Right kidney (tissue), 1 donor: ENCODE results near the gene COL16A1.

Experiments used
- DNase-seq: peaks from one replicate; pipeline ENCODE4 v3.0.0-alpha.2; 2016

The COL16A1 gene

DNA sequence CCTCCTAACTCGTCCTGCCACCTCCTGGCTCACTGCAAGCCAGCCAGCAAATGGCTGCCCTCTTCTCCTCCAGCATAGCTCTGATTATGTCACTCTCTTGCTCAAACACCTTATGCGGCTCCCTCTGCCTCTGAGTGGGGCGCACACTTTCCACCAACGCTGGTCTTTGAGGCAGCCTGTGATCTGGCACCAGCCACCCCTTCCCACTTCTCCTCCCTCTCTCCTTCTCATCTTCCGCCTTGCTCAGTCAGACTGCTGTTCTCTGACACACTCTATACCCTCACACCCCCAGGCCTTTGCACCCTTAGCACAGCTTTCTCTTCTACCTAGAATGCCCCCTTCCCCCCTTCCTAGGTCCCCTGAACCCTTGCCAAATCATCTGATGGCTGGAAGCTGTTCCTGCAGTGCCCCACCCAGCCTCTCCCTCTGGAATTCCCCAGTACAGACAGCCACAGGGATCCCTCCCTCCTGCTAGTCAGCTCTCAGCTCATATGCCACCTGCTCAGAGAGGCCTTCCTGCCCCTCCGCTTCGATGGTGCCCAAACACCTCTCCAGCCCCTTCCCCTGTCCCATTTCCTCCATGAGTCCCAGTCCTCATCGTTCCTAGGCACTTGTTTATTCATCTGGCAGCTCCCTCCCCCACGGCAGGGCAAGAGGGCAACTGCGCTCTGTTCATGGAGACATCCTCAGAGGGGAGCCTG, 37.4 kb downstream of the COL16A1 start:
- no peak for DNase-seq

GRCh38 chr1:31665234-31665878, 38.5 kb downstream of the COL16A1 start:
- DNase-seq, result no peak

DNA sequence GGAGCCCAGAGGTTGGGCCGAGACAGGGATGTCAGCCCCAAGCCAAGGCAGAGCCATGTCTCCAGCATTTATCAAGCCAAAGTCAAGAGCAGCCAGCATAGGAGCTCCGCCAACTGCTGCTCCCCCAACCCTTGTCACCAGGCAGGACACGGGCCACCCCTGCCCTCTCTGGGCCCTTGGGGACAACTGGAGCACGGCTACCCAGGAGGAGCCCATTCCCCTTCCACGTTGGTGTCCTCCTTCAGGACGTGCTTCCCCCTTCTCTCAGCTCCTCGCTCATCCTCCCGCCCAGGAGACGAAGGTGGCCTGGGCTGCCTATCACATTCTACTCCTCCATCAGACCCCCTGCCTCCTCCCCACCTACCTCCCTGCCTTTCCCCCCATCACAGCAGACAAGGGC, 39.3 kb downstream of the COL16A1 start:
- DNase-seq, result no peak

DNA sequence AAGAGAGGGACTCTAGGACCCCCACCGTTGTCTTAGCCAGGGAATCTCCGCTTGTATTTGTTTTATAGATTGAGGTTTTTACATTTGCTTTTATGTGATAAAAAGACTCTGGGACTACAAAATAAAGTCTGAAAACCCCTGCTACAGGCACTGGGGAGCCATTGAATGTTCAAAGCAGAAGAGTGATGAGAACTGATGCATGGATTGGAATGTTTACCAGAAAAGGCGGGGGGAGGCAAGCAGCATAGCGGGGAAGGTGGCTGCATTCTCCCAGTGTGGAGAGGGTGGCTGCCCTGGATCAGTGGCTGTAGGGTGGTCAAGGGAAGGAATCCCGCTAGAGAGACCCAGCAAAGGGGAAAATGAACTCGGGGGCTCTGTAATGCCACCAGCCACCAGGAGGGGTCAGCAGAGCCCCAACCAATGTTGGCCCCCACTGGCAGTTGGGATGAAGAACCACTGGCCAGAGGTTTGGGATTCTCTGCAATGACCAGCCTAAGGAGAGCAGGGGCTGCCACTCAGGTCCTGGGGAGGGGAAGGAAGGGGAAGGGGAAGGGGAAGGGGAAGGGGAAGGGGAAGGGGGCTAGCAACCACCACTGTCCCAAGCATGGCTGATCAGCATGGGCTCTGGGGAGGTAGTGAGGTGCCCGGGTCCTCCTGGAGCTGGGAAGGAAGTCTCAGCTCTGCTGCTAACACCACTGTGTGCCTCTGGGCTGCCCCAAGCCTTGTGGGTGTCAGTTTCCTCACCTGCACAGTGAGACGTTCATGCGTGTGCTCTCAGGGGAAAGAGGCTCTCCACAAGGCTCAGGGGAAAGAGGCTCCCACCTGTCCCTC, 40.0 kb downstream of the COL16A1 start:
- no peak for DNase-seq

DNA sequence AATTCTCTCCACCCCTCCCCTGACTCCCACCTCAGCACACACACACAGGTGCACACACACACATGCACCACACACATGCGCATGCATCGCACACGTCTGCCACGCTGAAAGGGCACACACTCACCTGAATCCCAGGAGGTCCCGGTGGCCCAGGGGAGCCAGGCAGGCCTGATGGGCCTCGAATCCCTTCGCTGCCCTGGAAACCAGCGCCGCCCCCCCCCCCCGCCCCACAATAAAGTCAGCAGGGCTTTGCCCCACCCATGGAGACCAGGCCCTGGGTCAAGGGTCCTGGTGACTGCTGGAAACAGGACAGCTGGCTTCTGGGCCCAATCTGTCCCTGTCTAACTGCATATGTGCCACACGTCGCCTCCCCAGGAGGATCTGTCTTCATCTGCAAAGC, 41.4 kb downstream of the COL16A1 start:
- no peak for DNase-seq

GRCh38 chr1:31661856-31662255, 42.0 kb downstream of the COL16A1 start:
- DNase-seq, result no peak

- no peak for DNase-seq
Observed at GRCh38 chr1:31660871-31661455, 42.9 kb downstream of the COL16A1 start.

- no peak for DNase-seq
Observed at GRCh38 chr1:31659889-31660288, 43.9 kb downstream of the COL16A1 start.

GRCh38 chr1:31658721-31659120, 45.1 kb downstream of the COL16A1 start:
- no peak for DNase-seq

DNA sequence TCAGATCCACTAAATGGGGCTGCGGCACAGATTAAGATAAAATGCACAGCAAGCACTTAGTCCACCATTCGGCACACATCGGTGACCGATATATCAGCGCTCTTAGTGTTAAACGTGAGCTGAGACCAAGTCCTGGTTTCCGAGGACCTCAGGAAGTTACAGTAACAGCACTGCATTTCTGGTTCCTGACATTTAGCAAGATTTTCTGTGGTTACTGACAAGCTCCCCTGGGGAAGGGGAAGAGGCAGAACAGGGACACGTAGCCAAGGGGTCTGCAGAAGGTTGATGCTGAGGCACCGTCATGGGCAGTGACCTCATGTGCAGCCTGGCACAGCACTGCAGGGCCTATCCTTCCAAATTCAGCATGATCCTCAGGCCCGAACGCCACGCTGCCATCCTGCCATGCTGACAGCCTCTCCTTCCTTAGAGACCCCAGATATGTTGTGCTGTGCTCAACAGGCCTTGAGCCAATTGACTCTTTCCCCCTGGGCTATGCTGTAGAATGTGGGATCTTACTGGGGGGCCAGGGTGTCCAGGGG, 45.8 kb downstream of the COL16A1 start:
- no peak for DNase-seq

- DNase-seq, result no peak
Observed at GRCh38 chr1:31657020-31657804, 46.6 kb downstream of the COL16A1 start.

DNA sequence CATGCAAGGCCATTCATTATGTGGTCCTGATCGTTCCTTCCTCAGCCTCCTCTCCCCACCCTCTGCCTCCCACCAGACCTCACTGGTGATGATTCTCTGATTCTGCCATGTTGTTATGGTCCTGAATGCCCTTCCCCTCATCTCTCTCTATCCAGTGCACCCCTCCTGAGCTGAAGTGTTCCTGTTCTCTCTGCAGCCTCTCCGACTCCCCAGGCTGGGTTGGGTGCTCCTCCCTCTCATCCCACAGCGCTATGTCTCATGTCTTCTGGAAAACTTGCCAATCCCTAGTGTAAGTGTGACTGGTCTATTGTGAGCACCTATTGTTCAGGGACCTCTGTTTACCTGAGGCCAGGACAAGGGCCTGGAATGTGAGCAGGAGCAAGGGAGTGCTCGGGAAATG, 48.1 kb downstream of the COL16A1 start:
- no peak for DNase-seq

DNA sequence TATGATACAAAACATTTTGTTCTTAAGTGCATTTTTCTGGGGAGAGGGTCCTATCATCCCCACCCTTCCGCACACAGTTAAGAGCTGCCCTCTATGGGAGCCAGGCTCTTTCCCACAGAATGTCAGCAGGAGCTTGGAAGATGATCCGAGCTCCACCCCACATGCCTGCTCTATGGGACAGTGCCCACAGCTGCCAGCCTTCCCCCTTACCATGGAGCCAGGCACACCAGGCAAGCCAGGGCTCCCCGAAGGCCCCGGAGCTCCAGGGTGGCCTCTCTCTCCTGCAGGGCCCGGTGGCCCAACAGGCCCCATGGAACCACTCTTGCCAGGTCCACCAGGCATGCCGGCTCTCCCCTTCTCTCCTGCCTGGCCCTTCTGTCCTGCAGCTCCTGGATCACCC, 48.7 kb downstream of the COL16A1 start:
- no peak for DNase-seq

DNA sequence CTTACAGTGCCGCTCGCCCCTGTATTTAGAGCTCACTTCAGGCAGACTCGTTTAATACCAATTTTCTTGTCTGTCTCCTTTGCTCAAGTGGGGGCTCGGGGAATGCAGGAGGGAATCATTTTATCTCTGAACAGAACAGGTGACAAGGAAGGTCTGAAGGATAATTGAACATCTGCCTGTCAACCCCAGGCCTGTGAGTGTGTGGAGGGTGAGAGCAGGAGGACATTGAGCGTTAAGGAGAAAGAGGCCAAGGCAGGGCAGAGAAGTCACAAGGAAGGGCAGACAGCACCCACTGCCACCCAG, 49.4 kb downstream of the COL16A1 start:
- no peak for DNase-seq

DNA sequence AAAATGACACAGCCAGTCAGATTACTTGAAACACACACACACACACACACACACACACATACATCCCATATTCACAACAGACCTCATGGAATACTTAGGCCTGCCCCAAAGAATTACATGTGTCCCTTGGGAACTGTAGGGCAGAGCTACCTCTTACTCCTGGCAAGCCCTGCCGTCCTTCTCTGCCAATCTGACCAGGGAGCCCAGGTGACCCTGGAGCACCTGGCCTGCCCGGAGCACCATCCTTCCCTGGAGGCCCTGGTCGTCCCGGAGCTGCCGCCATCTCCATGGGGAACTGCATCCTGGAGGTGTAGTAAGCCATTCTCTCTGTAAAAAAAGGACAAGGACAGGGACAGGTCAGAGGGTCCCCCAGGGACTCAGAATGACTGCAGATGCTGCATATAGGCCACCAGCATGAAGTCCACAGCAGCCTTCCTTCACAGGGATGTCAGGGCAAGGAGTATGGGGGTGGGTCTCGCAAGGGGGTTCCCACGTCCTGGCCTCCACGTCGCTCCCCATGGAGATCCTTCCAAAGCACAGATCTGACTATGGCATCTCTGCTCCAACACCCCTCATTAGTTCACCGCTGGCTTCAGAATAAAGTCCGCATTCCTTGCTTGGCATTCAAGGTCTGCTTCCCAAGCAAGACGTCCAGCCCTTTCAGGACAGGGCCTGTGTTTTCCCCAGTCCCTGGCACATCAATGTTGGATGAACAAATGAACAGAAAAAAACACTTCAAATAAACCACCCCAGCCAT, 49.9 kb downstream of the COL16A1 start:
- no peak for DNase-seq

DNA sequence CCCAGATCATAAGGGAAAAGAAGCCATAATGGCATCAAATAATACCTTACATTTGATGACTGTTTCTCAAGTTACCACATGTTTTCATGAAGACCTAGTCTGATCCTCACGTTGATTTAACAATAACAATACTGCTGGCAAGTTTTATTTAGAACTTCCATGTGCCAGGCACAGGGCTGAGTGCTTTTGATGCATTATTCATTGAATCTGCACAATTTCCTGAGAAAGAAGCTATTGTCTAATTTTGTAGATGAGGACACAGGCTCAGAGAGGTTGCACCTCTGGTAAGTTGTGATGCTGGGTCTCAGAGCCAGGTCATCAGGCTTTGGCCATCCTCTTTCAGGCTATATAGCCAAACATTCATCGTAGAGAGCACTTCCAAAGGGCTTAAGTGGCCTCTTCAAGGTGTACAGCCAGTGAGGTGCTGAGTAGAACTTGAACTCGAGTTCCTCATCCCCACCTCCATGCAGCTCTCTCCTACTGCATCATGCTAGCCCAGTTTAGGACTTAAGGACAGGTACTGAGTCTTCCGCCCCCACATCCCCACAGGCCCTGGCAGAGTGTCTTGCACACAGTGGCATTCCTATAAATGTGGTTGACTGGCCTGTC, 50.8 kb downstream of the COL16A1 start:
- DNase-seq, result no peak

- no peak for DNase-seq
Observed at GRCh38 chr1:31651766-31652165, 52.1 kb downstream of the COL16A1 start.

DNA sequence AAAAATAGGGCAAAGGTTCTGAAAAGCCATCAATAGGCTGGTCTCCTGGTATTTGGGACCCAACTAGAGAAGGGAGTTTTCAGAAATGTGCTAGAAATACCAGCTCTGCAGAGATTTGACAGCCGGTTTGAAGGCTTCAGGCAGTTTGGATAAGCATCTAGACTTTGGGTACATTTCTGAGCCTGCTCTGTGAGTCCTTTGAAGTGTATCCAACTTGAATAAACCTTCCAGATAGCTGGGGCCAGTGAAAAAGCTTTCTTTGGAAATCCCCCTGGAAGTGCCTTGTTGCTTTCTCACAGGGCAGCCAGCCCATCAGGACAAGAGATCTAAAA, 52.8 kb downstream of the COL16A1 start:
- DNase-seq, result no peak

DNA sequence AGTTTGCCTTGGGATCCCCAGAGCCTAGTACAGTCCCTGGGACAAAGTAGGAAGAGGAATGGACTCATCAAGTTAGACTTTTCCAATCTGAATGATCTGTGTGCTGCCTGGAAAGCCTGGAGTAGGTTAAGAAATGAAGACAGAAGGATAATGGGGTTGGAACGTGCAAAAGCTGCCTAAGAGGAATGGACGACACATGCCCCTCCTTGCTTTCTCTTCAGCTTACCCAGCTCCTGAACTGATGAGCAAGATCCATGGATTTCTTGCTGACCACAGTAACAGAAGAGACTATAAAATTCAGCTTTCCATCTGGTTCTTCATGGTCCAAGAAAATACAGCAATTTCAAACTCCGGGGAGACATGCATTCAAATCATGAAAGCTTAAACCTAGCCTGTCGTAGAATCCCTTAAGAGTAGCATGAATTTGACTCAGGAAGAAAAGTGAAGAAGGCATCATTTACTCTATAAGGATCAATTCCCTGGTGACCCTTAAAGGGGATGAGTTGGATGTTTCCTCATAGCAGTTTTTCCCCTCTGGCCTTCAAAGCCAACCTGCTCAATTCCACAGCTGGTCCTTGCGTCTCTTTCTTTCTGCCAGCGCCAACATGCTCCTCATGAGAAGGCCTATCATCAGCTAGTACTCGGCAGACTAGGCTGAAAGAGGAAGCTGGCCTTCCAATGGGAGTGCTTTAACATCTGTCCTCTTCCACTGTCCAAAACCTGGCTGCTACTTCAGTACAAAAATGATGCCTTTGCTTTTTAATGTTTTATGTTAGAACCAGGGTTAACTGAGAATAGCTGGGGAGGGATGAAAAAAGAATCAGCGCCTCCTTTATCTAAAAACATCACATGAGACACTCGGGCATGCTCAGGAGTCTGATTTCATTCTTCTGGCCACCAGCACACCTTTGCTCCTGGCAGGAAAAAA, 53.4 kb downstream of the COL16A1 start:
- DNase-seq, result no peak
